Upper lobe of left lung (tissue), 4 donors: Measurements from ENCODE around the gene MANF.

Source experiments
- CTCF ChIP-seq, 6 experiments: fragments of 450-650 bp in 4 of 6; fragments of 200-600 bp in 2 of 6; sonication (generic) in 2 of 6; IDR thresholded peaks; one replicate each; pipeline ENCODE4 v1.5.1; 2016 to 2019; ENCODE audit warnings: antibody characterized with exemption in 6 of 6
- EP300 ChIP-seq, 4 donors: sonication (generic); formaldehyde crosslinking; IDR thresholded peaks; one replicate each; pipeline ENCODE4 v1.5.1; 2017; ENCODE audit warnings: antibody characterized with exemption in 4 of 4, control low read depth in 2 of 4
- POLR2A ChIP-seq, 4 donors: fragments of 450-650 bp; IDR thresholded peaks; one replicate each; pipeline ENCODE4 v1.5.1; 2016 to 2017; ENCODE audit warnings: antibody characterized with exemption in 4 of 4, mild to moderate bottlenecking in 2 of 4
- POLR2AphosphoS5 ChIP-seq, 2 donors: sonication (generic); formaldehyde crosslinking; IDR thresholded peaks; one replicate each; pipeline ENCODE4 v1.5.1; 2017; ENCODE audit warnings: antibody characterized with exemption in 2 of 2

GRCh38 chr3:51388286-51389029 lies 3.4 kb downstream of the MANF start:
- no peak for TF ChIP-seq EP300 (IDR thresholded peaks at IDR 0.05)
- no peak for TF ChIP-seq CTCF (IDR thresholded peaks at IDR 0.05)
- no peak for TF ChIP-seq POLR2A (IDR thresholded peaks at IDR 0.05)
- no peak for TF ChIP-seq POLR2AphosphoS5 (IDR thresholded peaks at IDR 0.05)
